DOHH2 (cell line): ENCODE measurements around the gene KLHL6.
"Not testable (repeated sequence)": the region's sequence is repeated elsewhere in the genome, so short reads cannot be mapped to it uniquely, and the experiment has no call there.

Experiments
- EZH2phosphoT487 ChIP-seq: fragments of 200-600 bp; sonication (generic); IDR thresholded peaks from 2 replicates; pipeline ENCODE4 v1.6.1; 2017; ENCODE audit warnings: borderline replicate concordance, mild to moderate bottlenecking, antibody characterized with exemption, low read length, moderate library complexity, mixed read lengths
- TF ChIP-seq, protein P1 (sequence below): fragments of 200-600 bp; sonication (generic); IDR thresholded peaks from one replicate; pipeline ENCODE4 v1.5.1; 2014; ENCODE audit warnings: antibody characterized with exemption, mild to moderate bottlenecking, low read depth, low read length; ENCODE audit not compliant: poor library complexity, severe bottlenecking

DNA sequence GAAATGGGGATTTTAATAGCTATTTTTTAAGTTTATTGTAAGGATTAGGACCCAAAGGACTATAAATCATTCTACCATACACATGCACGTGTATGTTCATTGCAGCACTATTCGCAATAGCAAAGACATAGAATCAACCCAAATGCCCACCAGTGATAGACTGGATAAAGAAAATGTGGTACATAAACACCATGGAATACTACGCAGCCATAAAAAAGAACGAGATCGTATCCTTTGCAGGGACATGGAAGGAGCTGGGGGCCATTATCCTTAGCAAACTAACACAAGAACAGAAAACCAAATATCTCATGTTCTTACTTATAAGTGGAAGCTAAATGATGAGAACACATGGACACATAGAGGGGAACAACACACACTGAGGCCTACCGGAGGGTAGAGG is 26.7 kb downstream of the KLHL6 start:
- TF ChIP-seq, protein P1, sequence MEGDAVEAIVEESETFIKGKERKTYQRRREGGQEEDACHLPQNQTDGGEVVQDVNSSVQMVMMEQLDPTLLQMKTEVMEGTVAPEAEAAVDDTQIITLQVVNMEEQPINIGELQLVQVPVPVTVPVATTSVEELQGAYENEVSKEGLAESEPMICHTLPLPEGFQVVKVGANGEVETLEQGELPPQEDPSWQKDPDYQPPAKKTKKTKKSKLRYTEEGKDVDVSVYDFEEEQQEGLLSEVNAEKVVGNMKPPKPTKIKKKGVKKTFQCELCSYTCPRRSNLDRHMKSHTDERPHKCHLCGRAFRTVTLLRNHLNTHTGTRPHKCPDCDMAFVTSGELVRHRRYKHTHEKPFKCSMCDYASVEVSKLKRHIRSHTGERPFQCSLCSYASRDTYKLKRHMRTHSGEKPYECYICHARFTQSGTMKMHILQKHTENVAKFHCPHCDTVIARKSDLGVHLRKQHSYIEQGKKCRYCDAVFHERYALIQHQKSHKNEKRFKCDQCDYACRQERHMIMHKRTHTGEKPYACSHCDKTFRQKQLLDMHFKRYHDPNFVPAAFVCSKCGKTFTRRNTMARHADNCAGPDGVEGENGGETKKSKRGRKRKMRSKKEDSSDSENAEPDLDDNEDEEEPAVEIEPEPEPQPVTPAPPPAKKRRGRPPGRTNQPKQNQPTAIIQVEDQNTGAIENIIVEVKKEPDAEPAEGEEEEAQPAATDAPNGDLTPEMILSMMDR = not testable (repeated sequence)
- not testable (repeated sequence) for TF ChIP-seq EZH2phosphoT487
